HuH-7.5 (cell line): Measurements from ENCODE around the gene ZBTB46.

Experiments
- DNase-seq: peaks from one replicate; pipeline ENCODE4 v3.0.0; 2011; ENCODE audit warnings: low spot score

The ZBTB46 gene

GRCh38 chr20:63695424-63696305, 135.4 kb downstream of the ZBTB46 start:
- DNase-seq = no peak

GRCh38 chr20:63694584-63695423, 136.3 kb downstream of the ZBTB46 start:
- DNase-seq = no peak

- DNase-seq = no peak
Measured at GRCh38 chr20:63693733-63694583, 137.1 kb downstream of the ZBTB46 start.
